ENCODE measurements around the gene SIAE. TPM values are rescaled to one million over a fixed set of nuclear protein-coding genes. Genes with fewer than 3 reads are reported as not detected.
A peak's percentile ranks its signal among the peaks of the same experiment; 100 is the strongest.

Gene SIAE
- total RNA-seq, 6 donors from 2014 or later = 21.6 to 42.7 (median 29.3) TPM

- TF ChIP-seq EP300 (IDR thresholded peaks at IDR 0.05) (no peak), POLR2A (IDR thresholded peaks at IDR 0.05) (no peak), CTCF (IDR thresholded peaks at IDR 0.05) (no peak), POLR2AphosphoS5 (IDR thresholded peaks at IDR 0.05) (no peak)
- H3K27ac ChIP-seq = no peak overlapping the region
- DNase-seq (no peak), ATAC-seq (ENCODE audit: low FRiP score in 2 of 2) (no peak)
- H3K27me3 ChIP-seq = no peaks in the 10 kb centered on the region
- H3K4me1 ChIP-seq = peaks cover 0 to 9% (median 6%) of the 10 kb centered on the region in 4 donors
- 91 to 97% methylated on average over 2 of the region's 2 CpGs for WGBS, 2 donors
- H3K4me3 ChIP-seq = no peak overlapping the region
- no peaks in the 10 kb centered on the region for H3K36me3 ChIP-seq
- peaks cover 0 to 7% (median 2%) of the 10 kb centered on the region in 4 donors for H3K9me3 ChIP-seq
These were observed 7.9 kb upstream of the SIAE start for GRCh38 chr11:124681421-124681820.

GRCh38 chr11:124678416-124678815, 4.9 kb upstream of the SIAE start:
- Histone ChIP-seq H3K4me3 (no peak overlapping the region), H3K27me3 (no peaks in the 10 kb centered on the region), H3K9me3 (peaks cover 0 to 7% (median 2%) of the 10 kb centered on the region in 4 donors), H3K27ac (no peak overlapping the region), H3K36me3 (no peaks in the 10 kb centered on the region), H3K4me1 (peaks cover 18 to 32% (median 26%) of the 10 kb centered on the region in 4 donors)
- TF ChIP-seq EP300 (IDR thresholded peaks at IDR 0.05) = no peak
- TF ChIP-seq POLR2A (IDR thresholded peaks at IDR 0.05) = no peak
- TF ChIP-seq POLR2AphosphoS5 (IDR thresholded peaks at IDR 0.05) = no peak
- TF ChIP-seq CTCF (IDR thresholded peaks at IDR 0.05) = no peak
- WGBS, 2 donors = 67 to 78% methylated on average over 5 of the region's 5 CpGs
- ATAC-seq (ENCODE audit: low FRiP score in 2 of 2) (no peak), DNase-seq (peak in 1 of 2 donors; percentile 71)

GRCh38 chr11:124676386-124676785, 2.8 kb upstream of the SIAE start:
- H3K9me3 ChIP-seq = no peaks in the 10 kb centered on the region
- H3K27ac ChIP-seq = peak overlapping the region; percentile 60 to 81 (median 72)
- no peaks in the 10 kb centered on the region for H3K27me3 ChIP-seq
- no peak overlapping the region for H3K4me3 ChIP-seq
- DNase-seq = peak in 1 of 2 donors; percentile 57
- H3K4me1 ChIP-seq = peaks cover 26 to 44% (median 34%) of the 10 kb centered on the region in 4 donors
- H3K36me3 ChIP-seq = no peaks in the 10 kb centered on the region
- 3 to 4% methylated on average over 2 of the region's 2 CpGs for WGBS, 2 donors
- TF ChIP-seq POLR2A (IDR thresholded peaks at IDR 0.05) (peak in 1 of 4 donors; percentile 24), CTCF (IDR thresholded peaks at IDR 0.05) (no peak), POLR2AphosphoS5 (IDR thresholded peaks at IDR 0.05) (peak; percentile 12 to 39), EP300 (IDR thresholded peaks at IDR 0.05) (peak in 2 of 4 donors; percentile 37 to 54)
- peak; percentile 13 to 60 for ATAC-seq (ENCODE audit: low FRiP score in 2 of 2)

GRCh38 chr11:124674571-124674970, 1.0 kb upstream of the SIAE start:
- no peaks in the 10 kb centered on the region for H3K9me3 ChIP-seq
- H3K4me1 ChIP-seq = peaks cover 26 to 44% (median 34%) of the 10 kb centered on the region in 4 donors
- TF ChIP-seq POLR2AphosphoS5 (IDR thresholded peaks at IDR 0.05) = no peak
- TF ChIP-seq CTCF (IDR thresholded peaks at IDR 0.05) = no peak
- TF ChIP-seq EP300 (IDR thresholded peaks at IDR 0.05) = no peak
- TF ChIP-seq POLR2A (IDR thresholded peaks at IDR 0.05) = no peak
- H3K4me3 ChIP-seq = peak overlapping the region in 3 of 4 donors; percentile 54 to 85 (median 72)
- no peaks in the 10 kb centered on the region for H3K36me3 ChIP-seq
- DNase-seq (no peak), ATAC-seq (ENCODE audit: low FRiP score in 2 of 2) (no peak)
- H3K27me3 ChIP-seq = no peaks in the 10 kb centered on the region
- 67 to 72% methylated on average over 5 of the region's 5 CpGs for WGBS, 2 donors
- peak overlapping the region; percentile 88 to 93 (median 91) for H3K27ac ChIP-seq

- 39 to 44% methylated on average over 18 of the region's 18 CpGs for WGBS, 2 donors
These were observed 604 bp upstream of the SIAE start for GRCh38 chr11:124674168-124674517.

More at GRCh38 chr11:124674168-124674517, 604 bp upstream of the SIAE start:
- Histone ChIP-seq H3K9me3 (no peaks in the 10 kb centered on the region), H3K27ac (peak overlapping the region; percentile 88 to 93 (median 91)), H3K4me1 (peaks cover 26 to 48% (median 34%) of the 10 kb centered on the region in 4 donors), H3K36me3 (no peaks in the 10 kb centered on the region), H3K4me3 (peak overlapping the region; percentile 42 to 85 (median 63)), H3K27me3 (no peaks in the 10 kb centered on the region)
- DNase-seq (no peak), ATAC-seq (ENCODE audit: low FRiP score in 2 of 2) (no peak)
- no peak for TF ChIP-seq POLR2A (IDR thresholded peaks at IDR 0.05)
- no peak for TF ChIP-seq POLR2AphosphoS5 (IDR thresholded peaks at IDR 0.05)
- TF ChIP-seq CTCF (IDR thresholded peaks at IDR 0.05) = no peak
- no peak for TF ChIP-seq EP300 (IDR thresholded peaks at IDR 0.05)
